GM21515 (cell line): ENCODE measurements around the gene PPFIA3.
"Not testable (repeated sequence)": the region's sequence is repeated elsewhere in the genome, so short reads cannot be mapped to it uniquely, and the experiment has no call there.

Experiments used
- ATAC-seq: cut with Tn5 transposase; IDR thresholded peaks from one replicate; pipeline ENCODE4 v1.9.1; 2021; ENCODE audit not compliant: unreplicated experiment

PPFIA3 gene

GRCh38 chr19:49173198-49173597 is 53.9 kb downstream of the PPFIA3 start:
- no peak for ATAC-seq

- no peak for ATAC-seq
Observed at GRCh38 chr19:49180659-49181058, 61.3 kb downstream of the PPFIA3 start.

- ATAC-seq: not testable (repeated sequence)
Observed at GRCh38 chr19:49182010-49182847, 62.9 kb downstream of the PPFIA3 start.

- ATAC-seq: no peak
Observed at GRCh38 chr19:49182848-49183375, 63.6 kb downstream of the PPFIA3 start.

- ATAC-seq: no peak
Observed at GRCh38 chr19:49186108-49186507, 66.8 kb downstream of the PPFIA3 start.

- no peak for ATAC-seq
Observed at GRCh38 chr19:49188626-49189200, 69.4 kb downstream of the PPFIA3 start.

- ATAC-seq: no peak
Observed at GRCh38 chr19:49189259-49189658, 69.9 kb downstream of the PPFIA3 start.

- ATAC-seq: no peak
Observed at GRCh38 chr19:49190781-49191180, 71.4 kb downstream of the PPFIA3 start.

- no peak for ATAC-seq
Observed at GRCh38 chr19:49193822-49194394, 74.6 kb downstream of the PPFIA3 start.

- no peak for ATAC-seq
Observed at GRCh38 chr19:49194408-49194807, 75.1 kb downstream of the PPFIA3 start.

GRCh38 chr19:49196527-49197240 is 77.3 kb downstream of the PPFIA3 start:
- ATAC-seq: no peak

- no peak for ATAC-seq
Observed at GRCh38 chr19:49200238-49200862, 81.0 kb downstream of the PPFIA3 start.
